ENCODE measurements around the gene NOS3. TPM values are rescaled to one million over a fixed set of nuclear protein-coding genes. Genes with fewer than 3 reads are reported as not detected.
"Not testable (repeated sequence)": the region's sequence is repeated elsewhere in the genome, so short reads cannot be mapped to it uniquely, and the experiment has no call there.

NOS3 gene
- total and polyA plus RNA-seq, 10 donors = 11.9 to 455 (median 164) TPM

DNA sequence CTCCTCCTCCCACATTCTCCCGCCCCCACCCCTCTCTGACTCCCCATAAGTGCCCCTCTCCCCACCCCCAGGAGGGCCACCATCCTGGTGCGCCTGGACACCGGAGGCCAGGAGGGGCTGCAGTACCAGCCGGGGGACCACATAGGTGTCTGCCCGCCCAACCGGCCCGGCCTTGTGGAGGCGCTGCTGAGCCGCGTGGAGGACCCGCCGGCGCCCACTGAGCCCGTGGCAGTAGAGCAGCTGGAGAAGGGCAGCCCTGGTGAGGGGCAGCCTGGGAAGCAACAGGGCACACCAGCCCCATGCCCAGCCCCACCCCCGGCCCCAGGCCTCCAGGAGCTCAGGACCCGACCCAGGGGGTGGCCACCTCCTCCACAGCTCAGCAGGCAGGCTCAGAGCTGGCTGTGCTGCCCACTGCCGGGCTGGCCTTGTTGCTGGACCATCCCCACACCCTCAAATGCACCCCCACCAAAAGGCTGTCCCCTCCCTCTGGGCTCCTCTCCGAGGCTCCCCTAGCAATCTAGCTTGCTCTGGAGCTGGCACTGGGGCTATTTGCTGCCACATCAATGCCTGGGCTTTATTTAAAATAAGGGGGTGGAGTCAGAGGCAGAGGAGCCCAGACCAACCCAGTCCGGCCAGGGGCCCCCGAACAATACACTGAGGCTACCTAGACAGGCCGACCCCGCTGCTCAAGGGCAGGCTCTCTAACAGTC is 18.7 kb downstream of the NOS3 start:
- intact Hi-C loops (cut with DNase I; ENCODE audit: low total_unique reads) = no loop called here
- H3K4me1 ChIP-seq = peaks cover 71 to 100% (median 90%) of the 10 kb centered on the region in 6 donors
- DNase-seq = no peak
- H3K27ac ChIP-seq = peak overlapping the region in 7 of 8 donors; percentile 13 to 83 (median 77)
- H3K36me3 ChIP-seq = peaks cover 0 to 55% (median 0%) of the 10 kb centered on the region in 6 donors
- H3K9me3 ChIP-seq = no peaks in the 10 kb centered on the region
- TF ChIP-seq, protein P1, sequence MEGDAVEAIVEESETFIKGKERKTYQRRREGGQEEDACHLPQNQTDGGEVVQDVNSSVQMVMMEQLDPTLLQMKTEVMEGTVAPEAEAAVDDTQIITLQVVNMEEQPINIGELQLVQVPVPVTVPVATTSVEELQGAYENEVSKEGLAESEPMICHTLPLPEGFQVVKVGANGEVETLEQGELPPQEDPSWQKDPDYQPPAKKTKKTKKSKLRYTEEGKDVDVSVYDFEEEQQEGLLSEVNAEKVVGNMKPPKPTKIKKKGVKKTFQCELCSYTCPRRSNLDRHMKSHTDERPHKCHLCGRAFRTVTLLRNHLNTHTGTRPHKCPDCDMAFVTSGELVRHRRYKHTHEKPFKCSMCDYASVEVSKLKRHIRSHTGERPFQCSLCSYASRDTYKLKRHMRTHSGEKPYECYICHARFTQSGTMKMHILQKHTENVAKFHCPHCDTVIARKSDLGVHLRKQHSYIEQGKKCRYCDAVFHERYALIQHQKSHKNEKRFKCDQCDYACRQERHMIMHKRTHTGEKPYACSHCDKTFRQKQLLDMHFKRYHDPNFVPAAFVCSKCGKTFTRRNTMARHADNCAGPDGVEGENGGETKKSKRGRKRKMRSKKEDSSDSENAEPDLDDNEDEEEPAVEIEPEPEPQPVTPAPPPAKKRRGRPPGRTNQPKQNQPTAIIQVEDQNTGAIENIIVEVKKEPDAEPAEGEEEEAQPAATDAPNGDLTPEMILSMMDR (IDR thresholded peaks at IDR 0.05 in 8 of 11, conservative IDR thresholded peaks at IDR 0.05 in 3 of 11) = no peak
- TF ChIP-seq POLR2AphosphoS5 (IDR thresholded peaks at IDR 0.05) = peak in 1 of 3 donors; percentile 20
- H3K27me3 ChIP-seq (replicated peaks in 1 of 7) = peaks cover 0 to 41% (median 0%) of the 10 kb centered on the region in 7 donors
- peak overlapping the region in 1 of 8 donors; percentile 59 for H3K4me3 ChIP-seq
- WGBS, 5 donors = 58 to 69% (median 66%) methylated on average over 7 to 22 of the region's 22 CpGs

DNA sequence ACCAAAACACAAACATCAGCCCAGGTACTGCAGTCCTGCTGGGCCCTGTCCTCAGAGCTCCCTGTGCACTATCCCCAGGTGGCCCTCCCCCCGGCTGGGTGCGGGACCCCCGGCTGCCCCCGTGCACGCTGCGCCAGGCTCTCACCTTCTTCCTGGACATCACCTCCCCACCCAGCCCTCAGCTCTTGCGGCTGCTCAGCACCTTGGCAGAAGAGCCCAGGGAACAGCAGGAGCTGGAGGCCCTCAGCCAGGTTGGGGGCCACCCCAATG is 19.2 kb downstream of the NOS3 start:
- no peak overlapping the region for H3K4me3 ChIP-seq
- peaks cover 0 to 55% (median 0%) of the 10 kb centered on the region in 6 donors for H3K36me3 ChIP-seq
- peaks cover 0 to 41% (median 0%) of the 10 kb centered on the region in 7 donors for H3K27me3 ChIP-seq (replicated peaks in 1 of 7)
- no peaks in the 10 kb centered on the region for H3K9me3 ChIP-seq
- 48 to 73% (median 54%) methylated on average over 6 to 7 of the region's 7 CpGs for WGBS, 5 donors
- peak overlapping the region; percentile 58 to 83 (median 77) for H3K27ac ChIP-seq
- intact Hi-C loops (cut with DNase I; ENCODE audit: low total_unique reads) = no loop called here
- peaks cover 71 to 100% (median 92%) of the 10 kb centered on the region in 6 donors for H3K4me1 ChIP-seq
- no peak for DNase-seq
- TF ChIP-seq, protein P1 (IDR thresholded peaks at IDR 0.05 in 8 of 11, conservative IDR thresholded peaks at IDR 0.05 in 3 of 11) = no peak
- TF ChIP-seq POLR2AphosphoS5 (IDR thresholded peaks at IDR 0.05) (no peak), POLR2A (IDR thresholded peaks at IDR 0.05) (no peak)

DNA sequence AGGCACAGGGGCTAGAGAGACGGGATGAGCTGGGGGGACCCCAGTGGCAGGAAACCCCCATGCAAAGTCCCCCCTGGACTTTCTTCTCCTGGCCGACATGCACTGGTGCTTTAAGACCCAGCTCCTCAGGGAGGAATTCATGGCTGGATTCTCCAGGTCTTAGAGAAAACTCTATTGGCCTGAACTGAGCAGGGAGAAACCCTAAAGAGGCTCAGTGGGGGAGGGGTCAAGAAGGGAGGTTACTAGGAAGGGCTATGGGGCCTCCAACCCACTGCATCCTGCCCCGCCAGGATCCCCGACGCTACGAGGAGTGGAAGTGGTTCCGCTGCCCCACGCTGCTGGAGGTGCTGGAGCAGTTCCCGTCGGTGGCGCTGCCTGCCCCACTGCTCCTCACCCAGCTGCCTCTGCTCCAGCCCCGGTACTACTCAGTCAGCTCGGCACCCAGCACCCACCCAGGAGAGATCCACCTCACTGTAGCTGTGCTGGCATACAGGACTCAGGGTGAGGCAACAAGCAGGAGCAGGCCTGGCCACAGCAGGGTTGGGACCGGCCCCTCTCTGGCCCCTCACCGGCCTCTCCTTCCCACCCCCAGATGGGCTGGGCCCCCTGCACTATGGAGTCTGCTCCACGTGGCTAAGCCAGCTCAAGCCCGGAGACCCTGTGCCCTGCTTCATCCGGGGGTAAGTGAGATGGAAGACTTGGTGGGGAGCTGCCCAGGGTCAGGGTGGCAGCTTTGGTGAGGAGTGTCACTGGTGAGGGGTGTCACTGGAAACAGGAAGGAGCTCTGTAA is 19.7 kb downstream of the NOS3 start:
- peaks cover 71 to 100% (median 92%) of the 10 kb centered on the region in 6 donors for H3K4me1 ChIP-seq
- H3K36me3 ChIP-seq = peaks cover 0 to 55% (median 0%) of the 10 kb centered on the region in 6 donors
- H3K9me3 ChIP-seq = no peaks in the 10 kb centered on the region
- WGBS, 5 donors = 14 to 27% (median 22%) methylated on average over 12 to 18 of the region's 18 CpGs
- TF ChIP-seq, protein P1 (IDR thresholded peaks at IDR 0.05 in 8 of 11, conservative IDR thresholded peaks at IDR 0.05 in 3 of 11) = no peak
- TF ChIP-seq POLR2A (IDR thresholded peaks at IDR 0.05) (no peak), POLR2AphosphoS5 (IDR thresholded peaks at IDR 0.05) (peak; percentile 50 to 73 (median 69))
- H3K4me3 ChIP-seq = peak overlapping the region in 1 of 8 donors; percentile 6
- peak; percentile 85 for DNase-seq
- H3K27me3 ChIP-seq (replicated peaks in 1 of 7) = peaks cover 0 to 41% (median 0%) of the 10 kb centered on the region in 7 donors
- intact Hi-C loops (cut with DNase I; ENCODE audit: low total_unique reads) = no loop called here
- peak overlapping the region; percentile 58 to 83 (median 77) for H3K27ac ChIP-seq

DNA sequence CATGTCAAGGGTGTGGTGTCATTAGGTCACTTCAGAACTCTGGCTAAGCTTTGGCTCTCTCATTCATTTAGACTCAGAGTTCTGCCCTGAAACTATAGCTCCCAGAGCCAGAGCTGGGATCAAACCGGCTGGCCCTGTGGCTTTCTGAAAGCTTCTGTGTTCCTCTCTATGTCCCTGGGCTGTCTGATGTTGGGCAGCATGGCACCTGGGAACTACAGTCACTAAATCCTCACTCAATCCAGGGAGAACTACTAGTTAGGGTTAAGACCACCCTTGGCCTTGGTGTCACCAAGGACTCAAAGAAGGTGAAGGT is 20.2 kb downstream of the NOS3 start:
- H3K27me3 ChIP-seq (replicated peaks in 1 of 7) = peaks cover 0 to 41% (median 0%) of the 10 kb centered on the region in 7 donors
- intact Hi-C loops (cut with DNase I; ENCODE audit: low total_unique reads) = no loop called here
- H3K27ac ChIP-seq = peak overlapping the region in 7 of 8 donors; percentile 58 to 83 (median 77)
- 23 to 68% (median 50%) methylated on average over 1 of the region's 1 CpG for WGBS, 5 donors
- no peak for DNase-seq
- H3K4me3 ChIP-seq = no peak overlapping the region
- TF ChIP-seq POLR2A (IDR thresholded peaks at IDR 0.05) (no peak), POLR2AphosphoS5 (IDR thresholded peaks at IDR 0.05) (no peak)
- TF ChIP-seq, protein P1 (IDR thresholded peaks at IDR 0.05 in 8 of 11, conservative IDR thresholded peaks at IDR 0.05 in 3 of 11) = no peak
- no peaks in the 10 kb centered on the region for H3K9me3 ChIP-seq
- peaks cover 70 to 100% (median 89%) of the 10 kb centered on the region in 6 donors for H3K4me1 ChIP-seq
- peaks cover 0 to 55% (median 0%) of the 10 kb centered on the region in 6 donors for H3K36me3 ChIP-seq

DNA sequence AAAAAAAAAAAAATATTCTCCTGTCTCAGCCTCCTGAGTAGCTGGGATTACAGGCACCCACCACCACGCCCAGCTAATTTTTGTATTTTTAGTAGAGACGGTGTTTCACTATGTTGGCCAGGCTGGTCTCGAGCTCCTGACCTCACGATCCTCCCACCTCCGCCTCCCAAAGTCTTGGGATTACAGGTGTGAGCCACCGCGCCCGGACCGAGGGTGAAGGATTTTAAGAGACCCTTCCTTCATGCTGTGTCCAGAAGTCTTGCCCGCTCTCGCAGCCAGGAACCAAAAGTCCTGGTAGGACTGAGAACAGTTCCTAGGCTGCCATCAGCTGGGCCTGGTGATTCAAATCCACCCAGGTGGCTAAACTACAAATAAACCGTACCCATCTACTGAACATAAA is 20.8 kb downstream of the NOS3 start:
- 77 to 88% (median 83%) methylated on average over 12 of the region's 12 CpGs for WGBS, 5 donors
- intact Hi-C loops (cut with DNase I; ENCODE audit: low total_unique reads); DNase-seq; H3K9me3 ChIP-seq; H3K4me3 ChIP-seq: not testable (repeated sequence)
- Histone ChIP-seq H3K27me3 (replicated peaks in 1 of 7) (peaks cover 0 to 41% (median 0%) of the 10 kb centered on the region in 7 donors), H3K27ac (peak overlapping the region in 6 of 8 donors; percentile 58 to 85 (median 78)), H3K36me3 (peaks cover 0 to 55% (median 0%) of the 10 kb centered on the region in 6 donors), H3K4me1 (peaks cover 64 to 100% (median 85%) of the 10 kb centered on the region in 6 donors)

Data from spleen (tissue), 11 donors.